Right ventricle myocardium superior (tissue), 1 donor: Measurements from ENCODE around the gene SCO1. TPM values are rescaled to one million over a fixed set of nuclear protein-coding genes. Genes with fewer than 3 reads are reported as not detected.
"Not testable (repeated sequence)": the region's sequence is repeated elsewhere in the genome, so short reads cannot be mapped to it uniquely, and the experiment has no call there.

ENCODE experiments used
- ATAC-seq: fragments of 200-7000 bp; cut with Tn5 transposase; one replicate; pipeline ENCODE4 v1.9.1; 2020; ENCODE audit warnings: mild to moderate bottlenecking; ENCODE audit not compliant: poor library complexity
- DNase-seq: peaks from one replicate; pipeline ENCODE4 v3.0.0-alpha.2; 2020
- intact Hi-C: fragments of 100-400 bp; cut with DNase I; formaldehyde crosslinking; loops from one replicate; pipeline ENCODE4 v1.11.2; 2022
- total RNA-seq: library from RNA; stranded (reverse); fragmentation: NEBNext Ultra II Directional; extraction: Animal tissue kit (Norgen Biotek cat#: 25700); gene quantifications from one replicate; pipeline ENCODE4 v1.2.1, GENCODE V29; 2021
- donor health status: DM: no; HTN: yes; CAD: no; lungs with severe emphysema.

SCO1 gene
- total RNA-seq, 1 donor from 2014 or later: 27.6 TPM

DNA sequence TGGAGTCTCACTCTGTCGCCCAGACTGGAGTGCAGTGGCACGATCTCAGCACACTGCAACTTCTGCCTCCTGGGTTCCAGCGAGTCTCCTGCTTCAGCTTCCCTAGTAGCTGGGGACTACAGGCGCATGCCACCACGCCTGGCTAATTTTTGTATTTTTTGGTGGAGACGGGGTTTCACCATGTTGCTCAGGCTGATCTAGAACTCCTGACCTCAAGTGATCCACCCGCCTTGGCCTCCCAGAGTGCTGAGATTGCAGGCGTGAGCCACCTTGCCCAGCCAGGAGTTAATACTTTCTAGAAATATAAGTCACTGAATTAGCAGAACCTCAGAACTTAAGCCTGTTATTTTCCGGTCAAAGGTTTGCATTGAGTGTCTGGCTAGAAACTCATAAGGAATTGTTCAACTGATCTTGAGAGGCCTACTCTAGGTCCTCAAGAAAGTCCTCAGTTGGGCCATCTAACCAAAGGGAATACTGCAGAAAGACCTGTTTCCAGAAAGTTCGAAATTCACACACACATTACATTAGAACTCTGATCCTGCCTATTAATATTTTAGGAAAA, 31.1 kb upstream of the SCO1 start:
- intact Hi-C loops: no loop called here
- ATAC-seq (no peak), DNase-seq (no peak)

DNA sequence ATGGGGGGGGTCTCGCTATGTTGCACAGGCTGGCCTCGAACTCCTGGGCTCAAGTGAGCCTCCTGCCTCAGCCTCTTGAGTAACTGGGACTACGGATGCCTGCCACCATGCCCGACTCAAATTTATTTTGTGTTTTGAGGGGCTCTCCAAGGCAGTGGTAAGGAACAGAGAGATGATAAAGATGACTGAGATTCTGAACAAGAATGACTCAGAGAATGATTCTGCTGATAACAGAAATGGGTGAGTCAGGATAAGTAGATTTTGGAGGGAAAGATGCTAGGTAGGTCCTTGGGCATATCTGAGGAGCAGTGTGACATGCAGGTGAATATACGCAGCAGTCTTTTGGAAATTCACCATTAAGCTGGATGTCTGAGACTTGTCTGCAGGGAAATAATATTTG, 29.9 kb upstream of the SCO1 start:
- no peak for DNase-seq
- no peak for ATAC-seq
- intact Hi-C loops: no loop called here

DNA sequence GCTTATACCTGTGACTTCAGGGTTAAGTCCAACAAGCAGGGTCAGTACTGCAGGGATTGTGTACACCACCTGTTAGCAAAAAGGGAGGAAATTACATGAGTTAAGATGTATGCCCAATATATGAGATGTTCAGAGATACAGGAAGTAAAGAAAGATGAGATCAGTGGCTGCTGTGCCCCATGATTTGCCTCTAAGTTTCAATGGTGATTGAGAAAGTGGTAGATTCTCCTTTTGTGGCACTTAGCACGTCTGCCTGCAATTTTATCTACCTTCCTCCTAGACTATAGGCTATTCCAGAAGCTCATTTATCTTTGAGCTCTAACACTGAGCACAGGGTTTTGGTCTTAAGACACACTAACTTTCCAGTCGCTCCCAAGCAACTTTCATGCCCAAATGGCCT, 28.9 kb upstream of the SCO1 start:
- intact Hi-C loops: no loop called here
- ATAC-seq: no peak
- DNase-seq: no peak

DNA sequence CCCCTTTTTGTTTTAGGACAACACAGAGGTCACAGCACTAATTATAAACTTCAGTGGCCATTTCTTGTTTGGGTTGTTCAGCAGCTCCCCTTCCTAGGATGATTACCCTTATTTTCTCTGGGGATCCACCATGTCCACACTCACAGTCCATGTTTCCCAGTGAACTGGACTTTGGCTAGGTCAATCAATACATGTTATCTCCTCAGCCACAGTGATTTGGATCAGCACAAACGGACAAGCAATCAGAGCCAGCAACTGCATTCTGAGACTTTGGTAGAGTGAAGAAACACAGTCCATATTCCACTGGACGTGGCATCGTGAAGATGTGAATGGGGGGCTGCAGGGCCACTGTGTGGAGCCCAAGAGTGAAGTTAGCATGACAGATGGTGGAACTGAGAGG, 27.9 kb upstream of the SCO1 start:
- intact Hi-C loops: no loop called here
- ATAC-seq (no peak), DNase-seq (no peak)

DNA sequence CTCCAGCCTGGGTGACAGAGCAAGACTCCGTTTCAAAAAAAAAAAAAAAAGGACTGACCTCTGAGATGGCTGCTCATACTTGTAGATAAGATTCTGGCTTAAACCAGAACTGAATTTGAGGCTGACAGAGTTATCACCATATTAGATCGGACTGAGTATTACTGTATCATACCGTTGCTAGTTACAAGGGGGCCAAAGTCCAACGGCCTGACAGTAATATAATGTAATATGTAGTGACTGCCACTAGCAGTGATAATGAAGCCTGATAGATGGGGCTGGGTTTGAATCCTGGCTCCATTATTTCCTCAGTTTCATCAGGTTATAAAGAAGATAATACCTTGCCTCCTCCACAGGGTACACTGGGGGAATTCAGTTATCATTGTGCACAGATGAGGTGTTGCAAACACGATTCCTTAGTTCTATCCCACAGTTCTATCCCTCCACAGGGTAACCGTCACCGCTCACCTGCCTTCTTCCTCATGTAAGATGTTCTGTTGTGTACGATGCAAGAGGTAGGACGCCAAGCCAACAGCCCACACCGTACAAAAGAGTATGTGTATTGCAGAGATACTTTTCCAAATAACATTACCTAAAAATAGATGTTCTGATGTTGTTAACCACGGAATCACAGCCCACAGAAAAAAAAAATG, 27.3 kb upstream of the SCO1 start:
- DNase-seq (no peak), ATAC-seq (no peak)
- intact Hi-C loops: no loop called here

DNA sequence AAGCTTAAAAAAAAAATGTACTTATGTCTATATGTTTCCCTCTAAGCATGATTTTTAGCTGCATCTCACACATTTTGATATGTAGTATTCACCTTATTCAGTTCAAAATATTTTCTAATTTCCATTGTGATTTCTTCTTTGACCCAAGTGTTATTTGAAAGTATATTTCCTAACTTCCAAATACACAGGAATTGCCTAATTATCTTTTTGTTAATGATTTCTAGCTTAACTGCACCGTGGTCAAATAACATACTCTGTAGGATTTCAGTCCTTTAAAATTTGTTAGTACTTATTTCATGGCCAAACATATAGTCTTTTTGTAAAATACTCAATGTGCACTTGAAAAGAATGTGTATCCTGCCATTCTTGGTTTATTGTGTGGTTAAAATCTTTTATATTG, 21.2 kb upstream of the SCO1 start:
- intact Hi-C loops: no loop called here
- ATAC-seq: no peak
- no peak for DNase-seq

DNA sequence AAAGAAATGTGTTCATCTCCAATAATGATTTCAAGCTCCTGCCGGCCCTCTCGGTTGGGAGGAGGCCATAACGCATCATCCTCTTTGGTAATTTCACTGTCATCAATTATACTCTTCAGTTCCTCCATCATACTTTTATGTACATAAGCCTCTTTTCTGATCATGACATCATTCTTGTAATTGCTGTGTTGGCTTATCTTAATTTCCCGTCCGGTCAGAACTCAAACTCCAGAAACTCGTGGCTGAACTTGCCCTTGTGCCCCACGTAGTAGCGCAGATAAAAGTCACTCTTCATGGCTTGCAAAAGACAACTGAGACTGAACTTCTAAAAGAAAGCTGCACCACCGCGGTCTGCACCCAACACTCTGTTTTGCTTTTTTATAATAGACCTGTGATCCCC, 18.9 kb upstream of the SCO1 start:
- no peak for ATAC-seq

DNA sequence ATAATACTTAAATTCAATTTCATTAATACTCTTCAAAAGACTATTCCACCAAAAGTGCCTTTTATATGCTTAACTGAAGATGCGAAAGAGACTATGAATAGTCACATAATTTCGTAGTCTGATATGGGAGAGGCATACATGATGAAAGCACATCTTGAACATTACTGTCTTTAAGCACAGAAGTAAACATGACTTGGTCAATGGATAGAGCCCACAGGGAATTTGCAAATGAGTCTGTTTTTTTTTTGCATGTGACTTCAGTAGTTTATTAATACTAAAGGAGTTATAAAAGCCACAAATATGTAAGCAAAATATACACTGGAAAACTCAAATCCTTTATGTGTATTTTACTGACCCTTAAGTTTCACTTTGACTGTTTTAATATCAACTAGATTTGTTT, 16.0 kb upstream of the SCO1 start:
- DNase-seq (no peak), ATAC-seq (no peak)
- intact Hi-C loops: no loop called here

More for the DNA sequence above, 18.9 kb upstream of the SCO1 start:
- intact Hi-C loops: no loop called here
- DNase-seq: no peak

DNA sequence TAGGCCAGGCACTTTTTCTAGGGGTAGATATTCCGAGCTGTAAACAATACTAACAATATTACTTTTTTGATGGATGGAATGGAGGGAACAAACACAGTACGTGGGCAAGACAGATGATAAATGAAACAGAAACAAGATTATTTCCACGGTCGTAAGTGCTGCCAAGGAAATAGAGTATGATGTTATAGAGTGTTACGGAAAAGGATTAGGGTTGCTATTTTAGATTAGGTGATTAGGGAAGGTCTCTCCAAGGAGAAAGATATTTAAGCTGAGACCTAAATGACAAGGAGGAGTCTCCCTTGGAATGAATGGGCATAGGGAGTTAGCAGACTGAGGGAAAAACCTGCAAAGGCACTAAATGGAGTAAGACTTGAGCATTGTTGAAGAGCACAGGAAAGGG, 8.4 kb upstream of the SCO1 start:
- ATAC-seq (no peak), DNase-seq (no peak)
- intact Hi-C loops: no loop called here

DNA sequence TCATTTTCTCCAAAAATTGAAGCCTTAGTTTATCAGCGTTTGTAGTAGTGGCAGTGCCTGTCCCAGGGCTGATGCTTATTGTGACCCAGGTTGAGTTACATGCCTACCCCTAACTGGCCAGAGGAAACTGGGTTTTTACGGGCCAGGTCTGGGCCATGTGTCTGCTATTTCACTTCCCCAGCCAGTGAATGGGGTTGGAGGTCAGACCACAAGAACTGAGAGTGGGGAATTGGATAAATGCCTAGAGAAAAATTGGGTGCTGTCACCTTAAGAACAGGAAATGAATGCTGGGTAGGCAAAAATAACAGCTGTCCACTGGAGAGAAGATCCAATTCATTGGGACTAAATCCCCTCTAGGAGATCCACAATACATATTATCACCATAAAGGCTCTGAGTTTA, 5.2 kb upstream of the SCO1 start:
- intact Hi-C loops: no loop called here
- ATAC-seq: no peak
- no peak for DNase-seq

DNA sequence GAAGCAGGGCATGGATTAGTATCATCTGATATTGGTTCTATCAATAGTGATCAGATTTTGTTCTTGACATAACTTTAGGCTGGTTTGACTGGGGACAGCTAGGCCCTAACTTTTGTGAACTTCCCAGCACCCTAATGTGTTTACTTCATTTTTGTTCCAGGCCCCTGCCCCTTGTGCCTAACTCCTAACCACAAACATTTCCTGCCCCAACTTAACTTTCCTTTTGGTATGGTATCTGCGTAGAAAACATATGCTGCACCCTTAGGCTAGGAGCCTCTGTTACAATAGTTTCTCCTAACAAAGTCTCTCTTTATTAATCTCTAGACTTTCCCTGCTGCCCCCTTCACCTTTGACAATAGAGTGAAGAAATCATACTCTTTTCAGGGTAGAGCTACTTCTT, 2.5 kb upstream of the SCO1 start:
- ATAC-seq (no peak), DNase-seq (no peak)
- intact Hi-C loops: no loop called here

DNA sequence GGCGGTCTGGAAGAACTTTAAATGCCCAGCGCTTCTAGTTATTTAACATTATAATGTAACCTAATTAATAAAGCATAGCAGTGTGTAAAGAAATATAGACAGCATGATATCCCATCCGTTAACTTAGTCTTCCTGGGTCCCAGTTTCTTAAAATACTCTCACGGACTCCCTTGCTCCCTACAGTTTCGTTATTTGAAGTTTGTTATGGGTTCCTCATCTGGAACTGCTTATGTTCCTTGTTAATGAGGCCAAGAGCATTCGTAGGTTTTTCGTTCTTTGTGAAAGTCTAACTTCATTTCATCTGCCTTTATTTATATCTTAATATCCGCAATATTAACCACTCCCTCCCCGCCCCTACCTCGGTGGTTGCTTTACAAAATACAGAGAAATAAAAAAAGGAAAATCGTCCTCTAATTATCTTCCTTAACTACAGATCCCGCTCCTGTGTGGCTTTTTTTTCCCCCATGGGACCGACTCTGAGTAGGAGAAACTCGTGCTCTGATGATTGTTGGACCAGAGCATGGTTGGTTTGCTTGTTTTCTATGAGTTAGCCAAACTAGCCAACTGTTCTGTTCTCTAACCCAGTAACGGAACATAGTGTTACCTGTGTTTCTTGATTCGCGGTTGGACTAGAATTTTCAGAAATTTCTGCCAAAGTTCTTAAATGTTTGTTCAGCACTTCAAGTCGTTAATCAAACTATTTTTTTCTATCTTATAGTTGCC, 924 bp upstream of the SCO1 start:
- ATAC-seq (peak; percentile 12), DNase-seq (no peak)
- intact Hi-C loops: no loop called here

DNA sequence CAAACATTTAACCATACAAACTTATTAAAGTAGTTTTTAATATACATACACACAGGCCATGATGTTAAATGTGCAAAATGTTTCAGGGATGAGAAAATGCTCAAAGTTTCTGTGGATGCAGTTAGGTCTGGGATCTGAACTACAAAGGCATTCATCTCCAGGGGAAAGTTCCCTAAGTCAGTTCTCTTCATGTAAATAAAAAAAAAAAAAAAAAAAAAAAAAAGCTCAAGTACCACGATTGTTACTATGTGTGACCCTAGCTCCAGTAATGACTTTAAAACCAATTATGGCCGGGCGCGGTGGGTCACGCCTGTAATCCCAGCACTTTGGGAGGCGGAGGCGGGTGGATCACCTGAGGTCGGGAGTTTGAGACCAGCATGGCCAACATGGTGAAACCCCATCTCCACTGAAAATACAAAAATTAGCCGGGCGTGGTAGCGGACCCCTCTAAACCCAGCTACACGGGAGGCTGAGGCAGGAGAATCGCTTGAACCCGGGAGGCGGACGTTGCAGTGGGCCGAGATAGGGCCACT, 1.4 kb downstream of the SCO1 start:
- ATAC-seq, DNase-seq, intact Hi-C loops: not testable (repeated sequence)

DNA sequence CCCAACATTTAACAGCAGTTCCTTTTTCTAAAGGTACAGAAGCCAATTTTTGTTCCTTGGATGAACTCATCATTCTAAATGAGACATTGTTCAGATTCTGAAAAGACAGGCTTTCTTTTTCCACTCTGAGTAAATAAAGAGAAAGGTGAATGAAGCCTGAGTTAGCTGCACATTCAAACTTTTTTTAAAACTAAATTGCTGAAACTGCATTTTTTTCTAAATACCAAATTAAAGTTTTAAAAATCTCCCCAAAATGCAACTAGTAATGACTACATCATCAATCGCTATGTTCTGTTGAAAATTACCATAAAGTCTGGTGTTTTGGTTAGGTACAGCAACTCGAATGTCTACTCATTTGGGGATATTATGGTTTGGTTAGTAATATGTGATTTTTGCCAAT, 9.8 kb downstream of the SCO1 start:
- DNase-seq (no peak), ATAC-seq (no peak)
- intact Hi-C loops: no loop called here

DNA sequence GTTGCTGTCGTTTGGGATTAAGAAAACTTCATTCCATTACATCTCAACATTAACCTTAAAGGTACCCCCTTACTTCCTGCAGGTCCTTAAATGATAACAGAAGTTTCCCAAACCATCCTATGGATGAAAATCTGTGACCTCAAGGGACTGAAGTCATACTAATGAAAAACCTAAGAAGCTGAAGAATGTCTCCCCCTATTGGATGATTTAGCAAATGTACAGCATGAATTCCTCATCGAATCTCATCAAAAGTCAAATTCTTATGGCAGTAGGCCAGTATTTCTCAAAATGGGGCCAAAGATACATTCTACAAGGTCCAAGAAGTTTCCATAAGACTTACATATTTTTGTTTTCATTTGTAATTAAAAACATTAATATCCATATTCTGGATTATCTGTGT, 13.5 kb downstream of the SCO1 start:
- DNase-seq (no peak), ATAC-seq (no peak)
- intact Hi-C loops: no loop called here

DNA sequence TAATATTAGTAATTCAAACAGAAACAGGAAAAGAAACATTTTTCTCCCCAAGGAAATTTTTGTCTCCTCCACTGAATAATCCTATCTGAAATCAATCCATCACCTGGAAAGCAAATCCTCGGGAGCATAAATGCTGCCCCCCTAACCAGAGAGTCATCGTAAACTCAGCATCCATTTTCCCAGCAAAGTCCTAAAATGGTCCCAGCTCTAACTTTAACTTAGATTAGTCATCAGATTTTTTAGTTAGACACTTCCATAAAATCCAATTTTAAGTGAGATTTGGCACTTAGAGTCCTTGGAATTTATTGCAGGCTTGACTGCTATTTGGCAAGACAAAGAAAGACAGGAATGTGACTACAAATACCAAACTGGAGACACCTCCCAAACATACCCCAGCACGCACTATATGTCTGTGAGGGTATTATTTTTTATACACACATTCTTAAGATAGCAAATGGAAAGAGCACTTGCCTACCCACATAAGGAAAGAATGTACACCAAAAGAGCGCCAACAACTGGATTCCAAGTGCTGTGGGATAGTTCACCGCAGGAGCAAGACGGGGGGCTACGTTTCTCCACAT, 15.4 kb downstream of the SCO1 start:
- no peak for ATAC-seq
- DNase-seq: no peak
- intact Hi-C loops: no loop called here

DNA sequence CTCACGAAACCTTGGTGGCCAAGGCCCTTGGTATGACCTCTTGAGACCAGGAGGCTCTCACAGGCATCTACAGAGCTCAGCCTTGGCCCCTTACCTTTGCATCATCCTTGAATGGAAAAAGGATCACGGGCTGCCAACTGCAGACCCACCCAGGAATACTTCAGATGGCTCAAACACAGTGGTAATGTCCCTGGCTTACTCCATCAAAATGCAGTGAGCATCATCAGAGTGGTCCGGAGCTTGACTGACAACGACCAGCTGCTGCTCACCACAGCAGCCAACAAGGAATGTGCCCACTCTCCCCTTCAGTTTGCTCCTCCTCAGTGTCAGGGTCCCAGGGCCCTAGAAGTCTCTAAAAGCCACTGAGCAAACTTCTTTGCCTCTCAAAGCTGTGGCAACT, 22.6 kb downstream of the SCO1 start:
- ATAC-seq (no peak), DNase-seq (no peak)
- intact Hi-C loops: no loop called here

DNA sequence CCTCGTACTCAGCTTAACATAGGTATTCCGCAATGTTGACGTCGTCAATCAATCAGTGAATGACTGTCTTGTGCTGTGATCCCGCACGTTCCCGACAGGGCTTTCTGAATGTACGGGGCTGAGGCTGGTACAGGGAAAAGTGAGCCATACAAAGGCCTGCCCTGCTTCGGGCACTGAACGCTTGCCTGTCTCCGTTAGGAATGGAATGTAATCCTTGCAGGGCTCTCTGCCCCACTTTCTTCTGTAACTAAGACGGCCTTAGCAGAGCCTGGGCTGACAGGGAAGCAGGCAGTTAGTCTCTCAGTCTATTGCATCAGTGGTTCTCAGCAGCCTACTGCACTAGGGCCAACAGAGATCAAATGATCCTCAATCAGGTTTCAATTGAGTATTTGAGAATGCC, 24.0 kb downstream of the SCO1 start:
- intact Hi-C loops: no loop called here
- no peak for ATAC-seq
- no peak for DNase-seq

DNA sequence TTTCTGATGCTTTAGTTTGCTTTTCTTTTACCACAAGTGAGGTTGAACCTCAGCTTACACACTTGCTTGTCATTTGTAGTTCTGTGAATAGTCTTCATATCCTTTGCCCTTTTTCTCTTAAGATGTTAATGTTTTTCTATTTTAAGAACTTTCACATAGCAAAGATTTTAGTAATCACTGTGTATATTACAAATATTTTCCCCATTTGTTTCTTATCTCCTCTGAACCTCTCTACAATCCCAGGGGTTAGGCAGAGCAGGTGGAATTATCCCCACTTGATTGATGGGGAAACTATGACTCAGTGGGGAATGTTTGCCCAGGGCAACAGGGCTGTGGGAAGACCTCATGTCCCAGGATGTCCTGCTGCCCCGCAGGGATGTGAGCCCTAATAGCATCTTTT, 28.6 kb downstream of the SCO1 start:
- intact Hi-C loops: no loop called here
- ATAC-seq: no peak
- no peak for DNase-seq

DNA sequence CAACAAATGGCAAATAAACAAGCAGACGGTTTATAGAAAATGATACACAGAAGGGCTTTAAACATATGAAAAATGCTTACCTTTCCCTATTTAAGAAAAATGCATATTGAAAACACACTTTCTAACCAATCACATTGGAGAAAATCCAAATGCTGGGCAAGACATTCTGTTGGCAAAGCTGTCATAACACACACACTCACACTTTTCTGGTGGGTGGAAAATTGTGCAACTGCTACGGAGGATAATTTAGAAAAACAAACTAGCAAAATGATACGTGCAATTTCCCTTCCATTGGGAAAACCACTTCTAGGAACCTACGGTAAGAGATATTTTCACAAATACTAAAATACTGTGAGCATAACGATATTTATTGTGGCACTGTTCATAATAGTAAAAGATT, 30.4 kb downstream of the SCO1 start:
- ATAC-seq: no peak
- intact Hi-C loops: no loop called here
- no peak for DNase-seq
